WTC11 (cell line): ENCODE data around the gene MRC2.
A peak's percentile ranks its signal among the peaks of the same experiment; 100 is the strongest.

Experiments
- ARID4B ChIP-seq: sonication (generic); formaldehyde crosslinking; IDR thresholded peaks from 2 replicates; pipeline ENCODE4 v1.8.0; 2023; ENCODE audit warnings: missing genetic modification reagents, mild to moderate bottlenecking, borderline replicate concordance
- CBFB ChIP-seq: sonication (generic); formaldehyde crosslinking; IDR thresholded peaks from 2 replicates; pipeline ENCODE4 v1.8.1; 2022; ENCODE audit warnings: mild to moderate bottlenecking, low read depth, missing genetic modification reagents
- CREB1 ChIP-seq: sonication (generic); formaldehyde crosslinking; IDR thresholded peaks from 2 replicates; pipeline ENCODE4 v1.8.0; 2023; ENCODE audit warnings: mild to moderate bottlenecking, missing genetic modification reagents
- CREM ChIP-seq: sonication (generic); formaldehyde crosslinking; IDR thresholded peaks from 2 replicates; pipeline ENCODE4 v1.8.1; 2022; ENCODE audit warnings: mild to moderate bottlenecking, missing genetic modification reagents, moderate library complexity
- CTCF ChIP-seq: fragments of 200-600 bp; IDR thresholded peaks from 2 replicates; pipeline ENCODE4 v1.8.0; 2022; ENCODE audit warnings: antibody characterized with exemption
- USF2 ChIP-seq: sonication (generic); formaldehyde crosslinking; IDR thresholded peaks from 2 replicates; pipeline ENCODE4 v1.8.1; 2023; ENCODE audit warnings: mild to moderate bottlenecking, missing genetic modification reagents, moderate library complexity
- ZNF263 ChIP-seq: sonication (generic); formaldehyde crosslinking; IDR thresholded peaks from 2 replicates; pipeline ENCODE4 v1.8.1; 2022; ENCODE audit warnings: low read depth, mild to moderate bottlenecking, moderate library complexity, missing genetic modification reagents
- ZNF317 ChIP-seq: sonication (generic); formaldehyde crosslinking; IDR thresholded peaks from 2 replicates; pipeline ENCODE4 v1.8.1; 2023; ENCODE audit warnings: low read depth, mild to moderate bottlenecking, moderate library complexity, missing genetic modification reagents, borderline replicate concordance

- TF ChIP-seq CTCF = no peak
- no peak for TF ChIP-seq CBFB
- TF ChIP-seq ZNF263 (CRISPR knock-in tag) = no peak
- TF ChIP-seq CREM (CRISPR knock-in tag) = no peak
- TF ChIP-seq ARID4B (CRISPR knock-in tag) = peak; percentile 27; the same call in 1 of the 2 replicates
- TF ChIP-seq CREB1 = no peak
- no peak for TF ChIP-seq ZNF317
- TF ChIP-seq USF2 (CRISPR knock-in tag) = no peak
Observed at GRCh38 chr17:62704381-62704971, 77.0 kb downstream of the MRC2 start.
